Peyer's patch (tissue), 4 donors: Measurements from ENCODE around the gene IFNA21.

Source experiments
- CTCF ChIP-seq, 6 experiments: fragments of 450-650 bp in 4 of 6; fragments of 200-600 bp in 2 of 6; sonication (generic) in 1 of 6; IDR thresholded peaks; one replicate each; pipeline ENCODE4 v1.5.1; 2017 to 2019; ENCODE audit warnings: antibody characterized with exemption in 6 of 6, mild to moderate bottlenecking in 3 of 6, moderate library complexity in 1 of 6
- POLR2A ChIP-seq, 2 donors: fragments of 450-650 bp; IDR thresholded peaks; one replicate each; pipeline ENCODE4 v1.5.1; 2017; ENCODE audit warnings: antibody characterized with exemption in 2 of 2, mild to moderate bottlenecking in 2 of 2, moderate library complexity in 2 of 2

DNA sequence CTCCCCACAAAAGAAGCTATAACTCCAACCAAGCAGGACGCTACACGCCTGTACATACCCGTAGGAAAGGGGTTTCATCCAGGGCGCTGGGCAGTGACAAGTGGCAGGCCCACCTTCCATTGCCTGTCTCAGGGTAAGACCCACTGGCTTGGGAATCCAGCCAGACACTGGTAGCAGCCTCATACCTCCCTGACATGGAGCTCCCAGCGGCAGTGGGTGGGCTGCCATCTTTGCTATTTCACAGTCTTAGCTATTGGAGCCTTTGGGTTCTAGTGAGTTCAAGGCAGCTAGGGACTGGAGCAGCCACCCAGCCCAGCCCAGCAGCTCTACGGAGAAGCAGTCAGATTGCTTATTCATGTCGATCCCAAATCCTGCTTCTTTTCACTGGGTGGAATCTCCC is 43.9 kb upstream of the IFNA21 start:
- TF ChIP-seq CTCF (IDR thresholded peaks at IDR 0.05) (no peak), POLR2A (IDR thresholded peaks at IDR 0.05) (no peak)
